ENCODE data around the gene IFT88.
A peak's percentile ranks its signal among the peaks of the same experiment; 100 is the strongest.

IFT88 gene

GRCh38 chr13:20526664-20527063 is 40.3 kb upstream of the IFT88 start:
- TF ChIP-seq CTCF (IDR thresholded peaks at IDR 0.05; ENCODE audit: low read length) (no peak), EZH2 (optimal IDR thresholded peaks at IDR 0.05; ENCODE audit: low read depth, low read length) (no peak), EZH2phosphoT487 (IDR thresholded peaks at IDR 0.05; ENCODE audit: low read length) (no peak)
- peak overlapping the region; percentile 75 for H2AFZ ChIP-seq (ENCODE audit: low read length)
- peak overlapping the region; percentile 62; the same call in 1 of the 2 replicates for H3K9ac ChIP-seq (ENCODE audit: low read length)

DNA sequence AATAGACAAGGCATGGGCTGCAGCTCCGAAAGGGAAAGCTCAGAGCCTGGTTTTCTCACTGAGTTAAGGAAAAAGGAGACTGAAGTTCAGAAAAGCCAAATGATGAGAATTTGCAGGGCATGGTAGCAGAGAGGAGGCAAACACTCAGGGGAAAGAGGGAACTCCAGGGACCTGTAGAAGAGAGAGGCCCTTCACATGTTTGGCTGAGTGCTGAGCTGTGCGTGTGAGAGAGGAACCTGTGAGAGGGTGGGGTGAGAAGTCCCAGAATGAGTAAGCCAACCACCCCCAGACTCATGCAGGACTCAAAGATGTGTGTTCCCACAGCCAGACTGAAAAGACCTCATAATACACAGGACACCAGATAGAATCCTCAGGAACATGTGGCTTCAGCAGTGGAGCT is 38.5 kb upstream of the IFT88 start:
- H2AFZ ChIP-seq (ENCODE audit: low read length): no peak overlapping the region
- H3K4me3 ChIP-seq (ENCODE audit: low read length): no peak overlapping the region
- no peak overlapping the region for H3K27ac ChIP-seq (ENCODE audit: low read length)
- no peak for DNase-seq
- no peaks in the 10 kb centered on the region for H3K4me1 ChIP-seq (ENCODE audit: low read length)
- H3K36me3 ChIP-seq (replicated peaks; ENCODE audit: insufficient read depth, low read length): no peaks in the 10 kb centered on the region
- no peaks in the 10 kb centered on the region for H3K79me2 ChIP-seq (ENCODE audit: low read length)
- TF ChIP-seq EZH2 (optimal IDR thresholded peaks at IDR 0.05; ENCODE audit: low read depth, low read length): no peak
- TF ChIP-seq CTCF (IDR thresholded peaks at IDR 0.05; ENCODE audit: low read length): no peak
- no peak for TF ChIP-seq EZH2phosphoT487 (IDR thresholded peaks at IDR 0.05; ENCODE audit: low read length)
- H4K20me1 ChIP-seq (ENCODE audit: insufficient read depth, low read length): no peaks in the 10 kb centered on the region
- no peaks in the 10 kb centered on the region for H3F3A ChIP-seq (ENCODE audit: insufficient read depth, low read length)
- no peaks in the 10 kb centered on the region for H3K9me3 ChIP-seq (replicated peaks; ENCODE audit: insufficient read depth, low read length)
- no peak overlapping the region for H3K9ac ChIP-seq (ENCODE audit: low read length)
- H3K9me2 ChIP-seq (replicated peaks; ENCODE audit: insufficient read depth, low read length): no peaks in the 10 kb centered on the region
- H3K4me2 ChIP-seq (ENCODE audit: low read depth, low read length): no peak overlapping the region
- H3K27me3 ChIP-seq (replicated peaks; ENCODE audit: insufficient read depth, low read length): no peaks in the 10 kb centered on the region

More at GRCh38 chr13:20526664-20527063, 40.3 kb upstream of the IFT88 start:
- H3K79me2 ChIP-seq (ENCODE audit: low read length): no peaks in the 10 kb centered on the region
- no peaks in the 10 kb centered on the region for H3K36me3 ChIP-seq (replicated peaks; ENCODE audit: insufficient read depth, low read length)
- DNase-seq: no peak
- H3K9me2 ChIP-seq (replicated peaks; ENCODE audit: insufficient read depth, low read length): no peaks in the 10 kb centered on the region
- H3K27ac ChIP-seq (ENCODE audit: low read length): peak overlapping the region; percentile 70; the same call in 1 of the 2 replicates
- H3F3A ChIP-seq (ENCODE audit: insufficient read depth, low read length): no peaks in the 10 kb centered on the region
- H3K27me3 ChIP-seq (replicated peaks; ENCODE audit: insufficient read depth, low read length): no peaks in the 10 kb centered on the region
- H4K20me1 ChIP-seq (ENCODE audit: insufficient read depth, low read length): no peaks in the 10 kb centered on the region
- no peaks in the 10 kb centered on the region for H3K9me3 ChIP-seq (replicated peaks; ENCODE audit: insufficient read depth, low read length)
- H3K4me1 ChIP-seq (ENCODE audit: low read length): no peaks in the 10 kb centered on the region
- H3K4me2 ChIP-seq (ENCODE audit: low read depth, low read length): peak overlapping the region; percentile 92
- peak overlapping the region; percentile 72; the same call in 1 of the 2 replicates for H3K4me3 ChIP-seq (ENCODE audit: low read length)

DNA sequence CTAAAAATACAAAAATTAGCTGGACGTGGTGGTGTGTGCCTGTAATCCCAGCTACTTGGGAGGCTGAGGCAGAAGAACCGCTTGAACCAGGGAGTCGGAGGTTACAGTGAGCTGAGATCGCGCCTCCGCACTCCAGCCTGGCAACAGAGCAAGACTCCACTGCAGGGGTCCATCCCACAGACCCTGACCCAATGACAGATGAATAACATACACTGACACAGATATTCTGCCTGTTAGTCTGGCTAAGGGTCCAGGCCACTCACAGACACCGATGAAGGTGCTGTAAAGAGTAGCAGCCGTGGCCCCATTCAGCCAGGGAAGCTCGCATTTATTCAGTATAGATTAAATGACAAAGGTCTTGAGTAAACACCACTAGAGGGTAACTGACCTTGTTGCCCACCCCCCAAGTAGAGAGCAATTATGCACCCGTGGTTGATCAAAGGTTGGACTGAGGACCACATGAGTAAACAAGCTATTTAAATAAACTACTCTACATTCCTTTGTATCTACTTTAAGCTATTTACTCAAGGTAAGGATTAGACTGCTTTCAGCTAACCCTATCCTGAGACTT is 32.8 kb upstream of the IFT88 start:
- TF ChIP-seq EZH2 (optimal IDR thresholded peaks at IDR 0.05; ENCODE audit: low read depth, low read length): no peak
- H3K9me2 ChIP-seq (replicated peaks; ENCODE audit: insufficient read depth, low read length): no peaks in the 10 kb centered on the region
- no peak overlapping the region for H3K4me3 ChIP-seq (ENCODE audit: low read length)
- H3K9me3 ChIP-seq (replicated peaks; ENCODE audit: insufficient read depth, low read length): no peaks in the 10 kb centered on the region
- DNase-seq: no peak
- no peak overlapping the region for H3K4me2 ChIP-seq (ENCODE audit: low read depth, low read length)
- no peak overlapping the region for H2AFZ ChIP-seq (ENCODE audit: low read length)
- no peaks in the 10 kb centered on the region for H3K27me3 ChIP-seq (replicated peaks; ENCODE audit: insufficient read depth, low read length)
- no peaks in the 10 kb centered on the region for H3K4me1 ChIP-seq (ENCODE audit: low read length)
- H4K20me1 ChIP-seq (ENCODE audit: insufficient read depth, low read length): no peaks in the 10 kb centered on the region
- H3K9ac ChIP-seq (ENCODE audit: low read length): no peak overlapping the region
- H3F3A ChIP-seq (ENCODE audit: insufficient read depth, low read length): no peaks in the 10 kb centered on the region
- H3K27ac ChIP-seq (ENCODE audit: low read length): no peak overlapping the region
- H3K79me2 ChIP-seq (ENCODE audit: low read length): no peaks in the 10 kb centered on the region
- no peaks in the 10 kb centered on the region for H3K36me3 ChIP-seq (replicated peaks; ENCODE audit: insufficient read depth, low read length)

DNA sequence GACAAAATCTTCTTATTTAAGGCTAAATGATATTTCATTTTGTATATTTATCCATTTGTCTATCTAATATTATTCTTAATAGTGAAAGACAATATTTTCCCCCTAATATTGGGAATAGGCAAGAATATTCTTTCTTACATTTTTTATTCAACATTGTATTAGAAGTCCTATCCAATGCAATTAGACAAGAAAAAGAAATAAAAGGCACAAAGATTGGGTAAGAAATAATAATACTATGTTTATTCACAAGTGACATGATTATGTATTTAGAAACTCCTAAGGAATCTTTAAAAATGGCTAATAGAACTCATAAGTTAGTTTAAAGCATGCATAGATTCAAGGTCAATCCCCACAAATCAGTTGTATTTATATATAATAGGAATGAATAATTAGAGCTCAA is 30.0 kb upstream of the IFT88 start:
- no peak overlapping the region for H3K4me3 ChIP-seq (ENCODE audit: low read length)
- DNase-seq: no peak

More for the DNA sequence above, 30.0 kb upstream of the IFT88 start:
- H3K9ac ChIP-seq (ENCODE audit: low read length): no peak overlapping the region
- H3K27ac ChIP-seq (ENCODE audit: low read length): no peak overlapping the region
- H4K20me1 ChIP-seq (ENCODE audit: insufficient read depth, low read length): no peaks in the 10 kb centered on the region
- no peaks in the 10 kb centered on the region for H3F3A ChIP-seq (ENCODE audit: insufficient read depth, low read length)
- no peak overlapping the region for H2AFZ ChIP-seq (ENCODE audit: low read length)
- no peak for TF ChIP-seq CTCF (IDR thresholded peaks at IDR 0.05; ENCODE audit: low read length)
- no peak for TF ChIP-seq EZH2 (optimal IDR thresholded peaks at IDR 0.05; ENCODE audit: low read depth, low read length)
- TF ChIP-seq EZH2phosphoT487 (IDR thresholded peaks at IDR 0.05; ENCODE audit: low read length): no peak
- H3K9me2 ChIP-seq (replicated peaks; ENCODE audit: insufficient read depth, low read length): no peaks in the 10 kb centered on the region
- H3K36me3 ChIP-seq (replicated peaks; ENCODE audit: insufficient read depth, low read length): no peaks in the 10 kb centered on the region
- no peak overlapping the region for H3K4me2 ChIP-seq (ENCODE audit: low read depth, low read length)
- H3K4me1 ChIP-seq (ENCODE audit: low read length): no peaks in the 10 kb centered on the region
- no peaks in the 10 kb centered on the region for H3K27me3 ChIP-seq (replicated peaks; ENCODE audit: insufficient read depth, low read length)
- no peaks in the 10 kb centered on the region for H3K79me2 ChIP-seq (ENCODE audit: low read length)
- H3K9me3 ChIP-seq (replicated peaks; ENCODE audit: insufficient read depth, low read length): no peaks in the 10 kb centered on the region

Measured in MM.1S (cell line).